Thoracic aorta (tissue), 2 donors: ENCODE data around the gene COQ5. TPM values are rescaled to one million over a fixed set of nuclear protein-coding genes. Genes with fewer than 3 reads are reported as not detected.
A peak's percentile ranks its signal among the peaks of the same experiment; 100 is the strongest.
"Not testable (repeated sequence)": the region's sequence is repeated elsewhere in the genome, so short reads cannot be mapped to it uniquely, and the experiment has no call there.

Experiments
- ATAC-seq: fragments of 150-250 bp; one replicate; pipeline ENCODE4 v1.8.0; 2017; ENCODE audit warnings: low read depth; ENCODE audit not compliant: insufficient number of reproducible peaks, low FRiP score
- DNase-seq: peaks from one replicate; pipeline ENCODE4 v3.0.0-alpha.2; 2020; ENCODE audit warnings: low spot score
- H3K27ac ChIP-seq, 2 donors: fragments of 200-600 bp; sonication (generic); 1 replicate in 1 of 2; 2 replicates in 1 of 2; pipeline ENCODE4 v1.5.1; 2016; ENCODE audit warnings: mild to moderate bottlenecking in 2 of 2, moderate library complexity in 2 of 2
- H3K27me3 ChIP-seq: fragments of 200-600 bp; sonication (generic); replicated peaks from 2 replicates; pipeline ENCODE4 v1.6.0; 2016; ENCODE audit warnings: mild to moderate bottlenecking; ENCODE audit not compliant: insufficient read depth
- H3K36me3 ChIP-seq: fragments of 200-600 bp; sonication (generic); one replicate; pipeline ENCODE4 v1.5.1; 2016
- H3K4me1 ChIP-seq, 2 donors: fragments of 200-600 bp; sonication (generic); 1 replicate in 1 of 2; 2 replicates in 1 of 2; pipeline versions ENCODE4 v1.5.1 to v1.6.0; 2016; ENCODE audit warnings: low read depth in 2 of 2, mild to moderate bottlenecking in 1 of 2; ENCODE audit not compliant: control insufficient read depth in 1 of 2
- H3K4me3 ChIP-seq: fragments of 200-600 bp; sonication (generic); 2 replicates; pipeline ENCODE4 v1.5.1; 2016; ENCODE audit warnings: mild to moderate bottlenecking
- H3K9me3 ChIP-seq: fragments of 200-600 bp; sonication (generic); 2 replicates; pipeline ENCODE4 v1.5.1; 2016
- CTCF ChIP-seq: fragments of 200-600 bp; sonication (generic); IDR thresholded peaks from one replicate; pipeline ENCODE4 v1.5.1; 2019; ENCODE audit warnings: antibody characterized with exemption
- total RNA-seq, 2 donors: library from RNA; depleted of rRNA; stranded (reverse); fragments of >200 nt; gene quantifications; one replicate each; pipeline versions ENCODE4 v1.1.0 to v1.2.3, GENCODE V29; 2016

Gene COQ5
- total RNA-seq, 2 donors from 2014 or later: 16.5 to 38.0 TPM

GRCh38 chr12:120529641-120530417 is 871 bp upstream of the COQ5 start:
- H3K4me3 ChIP-seq: peak overlapping the region; percentile 94
- H3K27me3 ChIP-seq: no peaks in the 10 kb centered on the region
- peak overlapping the region; percentile 88 to 89 for H3K27ac ChIP-seq
- H3K9me3 ChIP-seq: no peaks in the 10 kb centered on the region
- no peak for TF ChIP-seq CTCF
- DNase-seq: no peak
- no peak for ATAC-seq
- peaks cover 5 to 9% of the 10 kb centered on the region in 2 donors for H3K4me1 ChIP-seq
- H3K36me3 ChIP-seq: no peaks in the 10 kb centered on the region

- ATAC-seq (no peak), DNase-seq (no peak)
- Histone ChIP-seq H3K27me3 (no peaks in the 10 kb centered on the region), H3K27ac (no peak overlapping the region), H3K9me3 (no peaks in the 10 kb centered on the region), H3K36me3 (no peaks in the 10 kb centered on the region), H3K4me3 (no peak overlapping the region), H3K4me1 (no peaks in the 10 kb centered on the region)
- TF ChIP-seq CTCF: no peak
Measured at GRCh38 chr12:120522568-120522967, 6.4 kb downstream of the COQ5 start.

GRCh38 chr12:120519324-120519723 is 9.6 kb downstream of the COQ5 start:
- H3K36me3 ChIP-seq: peaks cover 15% of the 10 kb centered on the region
- H3K27me3 ChIP-seq, DNase-seq, H3K4me3 ChIP-seq, ATAC-seq, H3K9me3 ChIP-seq, H3K4me1 ChIP-seq, H3K27ac ChIP-seq: not testable (repeated sequence)

DNA sequence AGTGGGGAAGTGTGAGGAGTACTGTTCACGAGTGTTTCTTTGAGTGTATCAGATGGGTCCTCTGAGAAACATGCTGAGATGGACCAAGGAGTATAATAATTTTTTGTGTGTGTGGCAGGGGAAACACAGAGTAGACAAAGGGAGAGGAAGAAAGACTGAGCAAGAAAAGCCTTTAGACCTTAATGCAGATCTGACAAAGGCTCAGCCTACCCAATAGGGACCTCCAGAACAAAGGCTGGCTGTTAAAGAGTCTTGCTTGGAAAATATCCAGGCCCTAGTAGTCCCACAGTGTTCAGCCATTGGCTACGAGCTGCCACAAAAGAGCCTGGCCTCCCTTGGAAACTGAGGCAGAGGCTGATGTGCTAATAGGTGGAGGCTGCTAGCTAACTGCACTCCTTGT is 13.5 kb downstream of the COQ5 start:
- H3K9me3 ChIP-seq: no peaks in the 10 kb centered on the region
- no peak overlapping the region for H3K4me3 ChIP-seq
- H3K27me3 ChIP-seq: no peaks in the 10 kb centered on the region
- H3K4me1 ChIP-seq: no peaks in the 10 kb centered on the region
- H3K27ac ChIP-seq: no peak overlapping the region
- no peak for ATAC-seq
- DNase-seq: no peak
- peaks cover 19% of the 10 kb centered on the region for H3K36me3 ChIP-seq
- TF ChIP-seq CTCF: no peak

- Histone ChIP-seq H3K4me3 (no peak overlapping the region), H3K27me3 (no peaks in the 10 kb centered on the region), H3K36me3 (peaks cover 19% of the 10 kb centered on the region), H3K4me1 (no peaks in the 10 kb centered on the region), H3K27ac (no peak overlapping the region), H3K9me3 (no peaks in the 10 kb centered on the region)
- DNase-seq (no peak), ATAC-seq (no peak)
- no peak for TF ChIP-seq CTCF
Measured at GRCh38 chr12:120514002-120514401, 15.0 kb downstream of the COQ5 start.

DNA sequence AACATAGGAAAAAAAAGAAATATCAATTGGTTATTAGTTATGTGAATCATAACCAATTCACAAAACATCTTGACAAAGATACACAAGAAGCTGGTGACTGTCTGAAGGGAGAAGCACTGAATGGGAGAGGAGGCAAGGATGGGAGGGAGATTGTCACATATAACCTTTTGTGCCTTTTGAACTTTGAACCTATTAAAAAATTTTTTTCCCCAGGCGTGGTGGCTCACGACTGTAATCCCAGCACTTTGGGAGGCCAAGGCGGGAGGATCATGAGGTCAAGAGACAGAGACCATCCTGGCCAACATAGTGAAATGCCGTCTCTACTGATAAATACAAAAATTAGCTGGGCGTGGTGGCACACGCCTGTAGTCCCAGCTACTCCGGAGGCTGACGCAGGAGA is 20.4 kb downstream of the COQ5 start:
- Histone ChIP-seq H3K4me3 (no peak overlapping the region), H3K27ac (no peak overlapping the region), H3K36me3 (peaks cover 24% of the 10 kb centered on the region), H3K9me3 (no peaks in the 10 kb centered on the region), H3K27me3 (no peaks in the 10 kb centered on the region), H3K4me1 (no peaks in the 10 kb centered on the region)
- ATAC-seq (no peak), DNase-seq (no peak)
- no peak for TF ChIP-seq CTCF
